Measurements from ENCODE around the gene PAF1.

The PAF1 gene

DNA sequence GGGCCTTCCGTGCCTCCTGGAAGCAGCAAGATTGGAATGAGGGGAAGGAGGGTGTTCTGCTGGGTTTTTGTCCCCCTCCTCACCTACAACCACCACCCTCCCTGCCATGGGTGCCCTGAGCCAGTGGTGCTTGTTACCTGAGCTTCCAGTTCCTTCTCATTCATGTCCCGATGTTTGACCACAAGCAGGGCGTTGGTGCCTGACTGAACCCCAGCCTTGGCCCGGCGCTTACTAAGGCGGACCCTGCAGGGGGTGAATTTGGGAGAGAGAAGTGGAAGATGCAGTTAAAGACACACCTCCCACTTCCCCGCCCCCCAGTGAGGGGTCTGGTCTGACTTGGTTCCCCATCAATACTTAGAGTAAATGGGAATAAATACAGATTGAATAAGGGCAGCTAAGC lies 4.3 kb downstream of the PAF1 start:
- peak overlapping the region; percentile 44 for H3K27ac ChIP-seq
- no peak overlapping the region for H3K4me3 ChIP-seq (ENCODE audit: low read depth in 1 of 2, low read length in 1 of 2)
- no peaks in the 10 kb centered on the region for H3K9me3 ChIP-seq
- peaks cover 84% of the 10 kb centered on the region for H3K36me3 ChIP-seq
- peaks cover 13 to 15% of the 10 kb centered on the region in 2 experiments for H3K4me1 ChIP-seq (ENCODE audit: control insufficient read depth in 1 of 2, insufficient read depth in 1 of 2, low read depth in 1 of 2, low read length in 1 of 2)
- TF ChIP-seq, protein P1, sequence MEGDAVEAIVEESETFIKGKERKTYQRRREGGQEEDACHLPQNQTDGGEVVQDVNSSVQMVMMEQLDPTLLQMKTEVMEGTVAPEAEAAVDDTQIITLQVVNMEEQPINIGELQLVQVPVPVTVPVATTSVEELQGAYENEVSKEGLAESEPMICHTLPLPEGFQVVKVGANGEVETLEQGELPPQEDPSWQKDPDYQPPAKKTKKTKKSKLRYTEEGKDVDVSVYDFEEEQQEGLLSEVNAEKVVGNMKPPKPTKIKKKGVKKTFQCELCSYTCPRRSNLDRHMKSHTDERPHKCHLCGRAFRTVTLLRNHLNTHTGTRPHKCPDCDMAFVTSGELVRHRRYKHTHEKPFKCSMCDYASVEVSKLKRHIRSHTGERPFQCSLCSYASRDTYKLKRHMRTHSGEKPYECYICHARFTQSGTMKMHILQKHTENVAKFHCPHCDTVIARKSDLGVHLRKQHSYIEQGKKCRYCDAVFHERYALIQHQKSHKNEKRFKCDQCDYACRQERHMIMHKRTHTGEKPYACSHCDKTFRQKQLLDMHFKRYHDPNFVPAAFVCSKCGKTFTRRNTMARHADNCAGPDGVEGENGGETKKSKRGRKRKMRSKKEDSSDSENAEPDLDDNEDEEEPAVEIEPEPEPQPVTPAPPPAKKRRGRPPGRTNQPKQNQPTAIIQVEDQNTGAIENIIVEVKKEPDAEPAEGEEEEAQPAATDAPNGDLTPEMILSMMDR (IDR thresholded peaks at IDR 0.05), result no peak
- H3K27me3 ChIP-seq, result no peaks in the 10 kb centered on the region

DNA sequence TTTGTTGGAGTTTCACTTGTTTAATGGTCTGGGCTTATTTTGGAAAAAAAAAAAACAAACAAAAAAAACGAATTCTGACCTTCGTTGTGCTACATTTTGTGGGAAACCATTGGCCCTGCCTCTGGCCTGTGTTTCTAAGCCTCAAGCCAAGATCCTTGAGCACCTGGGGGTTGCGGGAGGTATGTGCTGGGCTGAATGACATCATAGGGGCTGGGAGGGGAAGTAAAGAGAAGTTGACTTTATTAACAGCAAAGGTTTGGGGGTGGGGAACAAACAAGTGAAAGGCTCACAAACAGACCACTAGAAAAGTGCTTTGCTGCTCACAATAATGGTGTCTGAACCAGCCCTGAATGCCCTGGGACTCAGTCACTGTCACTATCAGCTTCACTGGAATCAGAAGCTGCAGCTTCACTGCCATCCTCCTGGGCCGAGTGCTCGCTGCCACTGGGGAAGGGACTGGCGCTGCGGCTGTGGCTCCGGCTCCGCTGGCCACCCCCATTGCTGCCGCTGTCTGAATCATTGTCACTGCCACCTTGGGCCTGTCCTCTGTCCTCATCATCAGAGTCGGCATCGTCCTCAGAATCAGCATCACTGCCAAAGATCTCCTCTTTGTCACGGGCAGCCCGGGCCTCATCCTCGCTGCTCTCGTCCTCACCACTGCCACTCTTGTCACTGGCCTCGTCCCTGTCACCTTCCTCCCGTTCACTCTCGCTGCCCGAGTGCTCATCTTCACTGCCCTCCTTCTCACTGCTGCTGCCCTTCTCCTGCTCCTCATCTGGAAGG lies 5.1 kb downstream of the PAF1 start:
- H3K27me3 ChIP-seq, result no peaks in the 10 kb centered on the region
- peak overlapping the region; percentile 44 for H3K27ac ChIP-seq
- H3K4me1 ChIP-seq (ENCODE audit: control insufficient read depth in 1 of 2, insufficient read depth in 1 of 2, low read depth in 1 of 2, low read length in 1 of 2), result peaks cover 10 to 12% of the 10 kb centered on the region in 2 experiments
- H3K4me3 ChIP-seq (ENCODE audit: low read depth in 1 of 2, low read length in 1 of 2), result no peak overlapping the region
- TF ChIP-seq, protein P1 (IDR thresholded peaks at IDR 0.05), result no peak
- no peaks in the 10 kb centered on the region for H3K9me3 ChIP-seq
- H3K36me3 ChIP-seq, result peaks cover 91% of the 10 kb centered on the region

- Histone ChIP-seq H3K36me3 (peaks cover 99% of the 10 kb centered on the region), H3K27me3 (no peaks in the 10 kb centered on the region), H3K27ac (peak overlapping the region; percentile 44), H3K4me1 (ENCODE audit: control insufficient read depth in 1 of 2, insufficient read depth in 1 of 2, low read depth in 1 of 2, low read length in 1 of 2) (peaks cover 3 to 5% of the 10 kb centered on the region in 2 experiments), H3K9me3 (no peaks in the 10 kb centered on the region), H3K4me3 (ENCODE audit: low read depth in 1 of 2, low read length in 1 of 2) (no peak overlapping the region)
- TF ChIP-seq, protein P1 (IDR thresholded peaks at IDR 0.05), result no peak
These were observed 5.9 kb downstream of the PAF1 start for GRCh38 chr19:39384839-39385568.

GRCh38 chr19:39382991-39383828 lies 7.7 kb downstream of the PAF1 start:
- no peaks in the 10 kb centered on the region for H3K9me3 ChIP-seq

More at GRCh38 chr19:39382991-39383828, 7.7 kb downstream of the PAF1 start:
- Histone ChIP-seq H3K27ac (no peak overlapping the region), H3K27me3 (no peaks in the 10 kb centered on the region), H3K4me1 (ENCODE audit: control insufficient read depth in 1 of 2, insufficient read depth in 1 of 2, low read depth in 1 of 2, low read length in 1 of 2) (no peaks in the 10 kb centered on the region), H3K36me3 (peaks cover 99% of the 10 kb centered on the region), H3K4me3 (ENCODE audit: low read depth in 1 of 2, low read length in 1 of 2) (no peak overlapping the region)
- TF ChIP-seq, protein P1 (IDR thresholded peaks at IDR 0.05), result no peak

Data from neutrophil (primary cell).